SK-N-SH treated with all-trans-retinoic acid at 6 μM for 48 hours (cell line): Measurements from ENCODE around the gene MS4A10.

Experiments
- ATAC-seq: fragments of 200-7000 bp; cut with Tn5 transposase; 3 replicates; pipeline ENCODE4 v1.9.1; 2020; ENCODE audit warnings: mild to moderate bottlenecking, moderate library complexity
- ARNTL ChIP-seq: fragments of 450-650 bp; formaldehyde crosslinking; IDR thresholded peaks from 2 replicates; pipeline ENCODE4 v1.5.0; 2020; ENCODE audit warnings: low read depth, mild to moderate bottlenecking, moderate library complexity, borderline replicate concordance
- BACH2 ChIP-seq: fragments of 250-450 bp; sonication (Bioruptor Pico); IDR thresholded peaks from 2 replicates; pipeline ENCODE4 v1.9.0; 2021; ENCODE audit warnings: mild to moderate bottlenecking, borderline replicate concordance
- CSDC2 ChIP-seq: fragments of 250-450 bp; sonication (Bioruptor Pico); IDR thresholded peaks from 2 replicates; pipeline ENCODE4 v1.5.0; 2020; ENCODE audit warnings: mild to moderate bottlenecking, moderate library complexity
- ESRRG ChIP-seq: fragments of 250-450 bp; sonication (Bioruptor Pico); IDR thresholded peaks from 2 replicates; pipeline ENCODE4 v1.6.1; 2021; ENCODE audit warnings: mild to moderate bottlenecking
- GLIS3 ChIP-seq: fragments of 250-450 bp; sonication (Bioruptor Pico); IDR thresholded peaks from 2 replicates; pipeline ENCODE4 v1.5.0; 2020; ENCODE audit warnings: mild to moderate bottlenecking, moderate library complexity
- OSR1 ChIP-seq: fragments of 250-450 bp; sonication (Bioruptor Pico); IDR thresholded peaks from 2 replicates; pipeline ENCODE4 v1.8.0; 2022; ENCODE audit warnings: moderate library complexity, mild to moderate bottlenecking, inconsistent platforms
- RARB ChIP-seq: fragments of 250-450 bp; sonication (Bioruptor Pico); IDR thresholded peaks from 2 replicates; pipeline ENCODE4 v1.8.0; 2021; ENCODE audit warnings: mild to moderate bottlenecking, moderate library complexity
- SNAI2 ChIP-seq: fragments of 250-450 bp; sonication (Bioruptor Pico); IDR thresholded peaks from 2 replicates; pipeline ENCODE4 v1.5.0; 2020; ENCODE audit warnings: mild to moderate bottlenecking, moderate library complexity
- TCF4 ChIP-seq: fragments of 250-450 bp; sonication (Bioruptor Pico); IDR thresholded peaks from 2 replicates; pipeline ENCODE4 v1.8.0; 2021; ENCODE audit warnings: mild to moderate bottlenecking, moderate library complexity, borderline replicate concordance
- TOX ChIP-seq: fragments of 250-450 bp; sonication (Bioruptor Pico); IDR thresholded peaks from 2 replicates; pipeline ENCODE4 v1.8.0; 2021; ENCODE audit warnings: mild to moderate bottlenecking, moderate library complexity, borderline replicate concordance
- ZC3H10 ChIP-seq: fragments of 250-450 bp; sonication (Bioruptor Pico); IDR thresholded peaks from 2 replicates; pipeline ENCODE4 v1.5.1; 2021; ENCODE audit warnings: mild to moderate bottlenecking, moderate library complexity
- ZFP3 ChIP-seq: fragments of 250-450 bp; sonication (Bioruptor Pico); IDR thresholded peaks from 2 replicates; pipeline ENCODE4 v1.5.0; 2020; ENCODE audit warnings: mild to moderate bottlenecking, moderate library complexity
- ZFP30 ChIP-seq: fragments of 450-650 bp; formaldehyde crosslinking; IDR thresholded peaks from 2 replicates; pipeline ENCODE4 v1.5.0; 2022; ENCODE audit warnings: mild to moderate bottlenecking, moderate library complexity
- ZNF70 ChIP-seq: fragments of 450-650 bp; formaldehyde crosslinking; IDR thresholded peaks from 2 replicates; pipeline ENCODE4 v1.5.0; 2020; ENCODE audit warnings: mild to moderate bottlenecking, moderate library complexity
- TF ChIP-seq, protein P1 (sequence below): fragments of 250-450 bp; sonication (Bioruptor Pico); IDR thresholded peaks from 2 replicates; pipeline ENCODE4 v1.8.0; 2020; ENCODE audit warnings: mild to moderate bottlenecking, moderate library complexity, borderline replicate concordance
- TF ChIP-seq, protein P2 (sequence below): fragments of 250-450 bp; sonication (Bioruptor Pico); IDR thresholded peaks from 2 replicates; pipeline ENCODE4 v1.5.1; 2021; ENCODE audit warnings: mild to moderate bottlenecking, moderate library complexity
- TF ChIP-seq, protein P3 (sequence below): fragments of 250-450 bp; sonication (Bioruptor Pico); IDR thresholded peaks from 2 replicates; pipeline ENCODE4 v1.8.0; 2021; ENCODE audit warnings: low read depth, mild to moderate bottlenecking, moderate library complexity, borderline replicate concordance
- TF ChIP-seq, protein P4 (sequence below): fragments of 250-450 bp; sonication (Bioruptor Pico); IDR thresholded peaks from 2 replicates; pipeline ENCODE4 v1.5.1; 2020; ENCODE audit warnings: low read depth, mild to moderate bottlenecking, moderate library complexity

Gene MS4A10

DNA sequence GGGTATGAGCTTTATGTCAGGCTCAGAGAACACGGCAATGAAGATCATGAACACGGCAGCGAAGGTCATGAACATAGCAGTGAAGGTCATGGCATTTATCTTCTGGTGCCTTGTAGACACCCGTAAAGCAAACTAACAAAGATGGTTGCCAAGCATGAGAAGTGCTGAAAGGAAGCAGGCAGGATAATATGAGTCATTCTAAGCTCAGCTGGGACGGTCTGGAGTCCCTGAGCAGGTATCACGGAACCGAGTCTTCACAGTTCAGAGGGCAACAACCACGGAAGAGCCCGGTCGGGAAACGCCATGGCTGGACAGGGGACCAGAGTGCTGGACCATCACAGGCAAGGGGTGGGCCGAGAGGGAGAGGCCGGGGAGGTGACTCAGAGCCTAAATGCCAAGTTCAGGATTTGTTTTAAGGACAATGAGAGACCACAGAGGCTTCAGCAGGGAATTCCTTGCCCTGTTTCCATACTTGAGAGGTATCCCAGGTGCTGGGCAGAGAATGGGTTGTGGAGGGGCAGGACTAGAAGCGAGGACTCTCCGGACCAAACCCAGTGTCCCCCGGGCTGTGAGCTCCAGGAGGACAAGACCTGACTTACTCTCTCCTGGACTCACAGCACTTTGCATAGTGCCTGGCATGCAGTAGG is 13.1 kb upstream of the MS4A10 start:
- no peak for ATAC-seq

DNA sequence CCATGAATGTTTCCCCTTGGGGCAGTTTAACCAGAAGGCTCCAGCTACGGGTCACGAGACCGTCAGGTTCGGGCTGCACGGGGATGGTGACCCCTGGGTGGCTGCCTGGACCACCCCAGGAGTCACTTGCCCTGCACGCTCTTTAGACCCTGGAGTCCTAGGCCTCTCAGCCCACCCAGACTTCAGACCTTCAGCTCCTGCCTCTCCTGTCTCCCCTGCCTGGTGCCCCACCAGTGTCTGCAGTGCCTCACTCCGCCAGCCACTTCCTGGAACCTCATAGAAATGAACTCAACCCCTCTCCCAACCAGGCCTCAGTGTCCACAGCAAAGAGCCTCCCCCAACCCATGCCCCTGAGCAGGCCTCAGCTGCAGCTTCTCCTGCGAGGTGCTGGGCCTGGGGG is 12.5 kb upstream of the MS4A10 start:
- TF ChIP-seq OSR1 (CRISPR knock-in tag) (no peak), TOX (CRISPR knock-in tag) (no peak), ESRRG (CRISPR knock-in tag) (no peak), TCF4 (CRISPR knock-in tag) (no peak), CSDC2 (CRISPR knock-in tag) (no peak), RARB (CRISPR knock-in tag) (no peak), BACH2 (CRISPR knock-in tag) (no peak), ZNF70 (CRISPR knock-in tag) (no peak), ZC3H10 (CRISPR knock-in tag) (no peak)
- TF ChIP-seq, protein P1, sequence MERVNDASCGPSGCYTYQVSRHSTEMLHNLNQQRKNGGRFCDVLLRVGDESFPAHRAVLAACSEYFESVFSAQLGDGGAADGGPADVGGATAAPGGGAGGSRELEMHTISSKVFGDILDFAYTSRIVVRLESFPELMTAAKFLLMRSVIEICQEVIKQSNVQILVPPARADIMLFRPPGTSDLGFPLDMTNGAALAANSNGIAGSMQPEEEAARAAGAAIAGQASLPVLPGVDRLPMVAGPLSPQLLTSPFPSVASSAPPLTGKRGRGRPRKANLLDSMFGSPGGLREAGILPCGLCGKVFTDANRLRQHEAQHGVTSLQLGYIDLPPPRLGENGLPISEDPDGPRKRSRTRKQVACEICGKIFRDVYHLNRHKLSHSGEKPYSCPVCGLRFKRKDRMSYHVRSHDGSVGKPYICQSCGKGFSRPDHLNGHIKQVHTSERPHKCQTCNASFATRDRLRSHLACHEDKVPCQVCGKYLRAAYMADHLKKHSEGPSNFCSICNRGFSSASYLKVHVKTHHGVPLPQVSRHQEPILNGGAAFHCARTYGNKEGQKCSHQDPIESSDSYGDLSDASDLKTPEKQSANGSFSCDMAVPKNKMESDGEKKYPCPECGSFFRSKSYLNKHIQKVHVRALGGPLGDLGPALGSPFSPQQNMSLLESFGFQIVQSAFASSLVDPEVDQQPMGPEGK (CRISPR knock-in tag) = no peak
- TF ChIP-seq, protein P2, sequence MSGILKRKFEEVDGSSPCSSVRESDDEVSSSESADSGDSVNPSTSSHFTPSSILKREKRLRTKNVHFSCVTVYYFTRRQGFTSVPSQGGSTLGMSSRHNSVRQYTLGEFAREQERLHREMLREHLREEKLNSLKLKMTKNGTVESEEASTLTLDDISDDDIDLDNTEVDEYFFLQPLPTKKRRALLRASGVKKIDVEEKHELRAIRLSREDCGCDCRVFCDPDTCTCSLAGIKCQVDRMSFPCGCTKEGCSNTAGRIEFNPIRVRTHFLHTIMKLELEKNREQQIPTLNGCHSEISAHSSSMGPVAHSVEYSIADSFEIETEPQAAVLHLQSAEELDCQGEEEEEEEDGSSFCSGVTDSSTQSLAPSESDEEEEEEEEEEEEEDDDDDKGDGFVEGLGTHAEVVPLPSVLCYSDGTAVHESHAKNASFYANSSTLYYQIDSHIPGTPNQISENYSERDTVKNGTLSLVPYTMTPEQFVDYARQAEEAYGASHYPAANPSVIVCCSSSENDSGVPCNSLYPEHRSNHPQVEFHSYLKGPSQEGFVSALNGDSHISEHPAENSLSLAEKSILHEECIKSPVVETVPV = no peak

More for the DNA sequence above, 13.1 kb upstream of the MS4A10 start:
- TF ChIP-seq ZFP3 (no peak), ESRRG (CRISPR knock-in tag) (no peak), TOX (CRISPR knock-in tag) (no peak), ARNTL (CRISPR knock-in tag) (no peak), BACH2 (CRISPR knock-in tag) (no peak), RARB (CRISPR knock-in tag) (no peak), ZFP30 (CRISPR knock-in tag) (no peak), OSR1 (CRISPR knock-in tag) (no peak), ZNF70 (CRISPR knock-in tag) (no peak), GLIS3 (CRISPR knock-in tag) (no peak), TCF4 (CRISPR knock-in tag) (no peak), SNAI2 (CRISPR knock-in tag) (no peak), ZC3H10 (CRISPR knock-in tag) (no peak)
- TF ChIP-seq, protein P2 = no peak
- TF ChIP-seq, protein P3, sequence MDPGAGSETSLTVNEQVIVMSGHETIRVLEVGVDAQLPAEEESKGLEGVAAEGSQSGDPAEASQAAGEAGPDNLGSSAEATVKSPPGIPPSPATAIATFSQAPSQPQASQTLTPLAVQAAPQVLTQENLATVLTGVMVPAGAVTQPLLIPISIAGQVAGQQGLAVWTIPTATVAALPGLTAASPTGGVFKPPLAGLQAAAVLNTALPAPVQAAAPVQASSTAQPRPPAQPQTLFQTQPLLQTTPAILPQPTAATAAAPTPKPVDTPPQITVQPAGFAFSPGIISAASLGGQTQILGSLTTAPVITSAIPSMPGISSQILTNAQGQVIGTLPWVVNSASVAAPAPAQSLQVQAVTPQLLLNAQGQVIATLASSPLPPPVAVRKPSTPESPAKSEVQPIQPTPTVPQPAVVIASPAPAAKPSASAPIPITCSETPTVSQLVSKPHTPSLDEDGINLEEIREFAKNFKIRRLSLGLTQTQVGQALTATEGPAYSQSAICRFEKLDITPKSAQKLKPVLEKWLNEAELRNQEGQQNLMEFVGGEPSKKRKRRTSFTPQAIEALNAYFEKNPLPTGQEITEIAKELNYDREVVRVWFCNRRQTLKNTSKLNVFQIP (CRISPR knock-in tag) = no peak
- TF ChIP-seq, protein P1 (CRISPR knock-in tag) = no peak
- TF ChIP-seq, protein P4, sequence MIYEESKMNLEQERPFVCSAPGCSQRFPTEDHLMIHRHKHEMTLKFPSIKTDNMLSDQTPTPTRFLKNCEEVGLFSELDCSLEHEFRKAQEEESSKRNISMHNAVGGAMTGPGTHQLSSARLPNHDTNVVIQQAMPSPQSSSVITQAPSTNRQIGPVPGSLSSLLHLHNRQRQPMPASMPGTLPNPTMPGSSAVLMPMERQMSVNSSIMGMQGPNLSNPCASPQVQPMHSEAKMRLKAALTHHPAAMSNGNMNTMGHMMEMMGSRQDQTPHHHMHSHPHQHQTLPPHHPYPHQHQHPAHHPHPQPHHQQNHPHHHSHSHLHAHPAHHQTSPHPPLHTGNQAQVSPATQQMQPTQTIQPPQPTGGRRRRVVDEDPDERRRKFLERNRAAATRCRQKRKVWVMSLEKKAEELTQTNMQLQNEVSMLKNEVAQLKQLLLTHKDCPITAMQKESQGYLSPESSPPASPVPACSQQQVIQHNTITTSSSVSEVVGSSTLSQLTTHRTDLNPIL (CRISPR knock-in tag) = no peak

DNA sequence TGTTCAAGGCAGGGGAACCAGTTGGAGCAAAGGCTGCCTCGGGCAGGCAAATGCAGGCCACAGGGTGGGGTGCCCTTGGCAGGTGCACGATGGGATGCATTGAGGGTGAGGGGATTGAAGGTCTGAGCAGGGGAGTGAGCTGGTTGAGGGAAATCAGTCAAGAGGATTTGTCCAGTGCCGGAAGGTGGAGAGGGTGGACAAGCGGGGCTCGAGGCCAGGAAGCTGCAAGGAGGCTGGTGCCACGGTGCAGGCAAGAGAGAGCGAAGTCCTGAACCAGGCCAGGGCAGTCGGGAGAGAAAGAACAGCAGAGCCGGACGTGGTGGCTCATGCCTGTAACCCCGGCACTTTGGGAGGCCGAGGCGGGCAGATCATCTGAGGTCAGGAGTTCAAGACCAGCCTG is 10.4 kb upstream of the MS4A10 start:
- TF ChIP-seq ESRRG (CRISPR knock-in tag) = no peak
- TF ChIP-seq, all 23 proteins: peak for 0
- ATAC-seq = no peak

More for the DNA sequence above, 12.5 kb upstream of the MS4A10 start:
- no peak for ATAC-seq
